Dendritic cell treated with granulocyte-macrophage colony-stimulating factor and Interleukin-4, amounts not matched to agents 40 ng/mL and 50 ng/mL, for 4 days (primary cell): ENCODE results near the gene CIAO2A.
"Not testable (repeated sequence)": the region's sequence is repeated elsewhere in the genome, so short reads cannot be mapped to it uniquely, and the experiment has no call there.

ENCODE experiments used
- H3K27ac Mint-ChIP-seq: one replicate; pipeline ENCODE4 v1.8.0; 2022; ENCODE audit warnings: mild to moderate bottlenecking, mixed read lengths
- H3K27me3 Mint-ChIP-seq: one replicate; pipeline ENCODE4 v1.8.0; 2022; ENCODE audit warnings: mild to moderate bottlenecking, mixed read lengths
- H3K36me3 Mint-ChIP-seq: one replicate; pipeline ENCODE4 v1.8.0; 2022; ENCODE audit warnings: low read depth, mixed read lengths
- H3K4me1 Mint-ChIP-seq: one replicate; pipeline ENCODE4 v1.8.0; 2022; ENCODE audit warnings: low read depth, mixed read lengths
- H3K4me3 Mint-ChIP-seq: one replicate; pipeline ENCODE4 v1.8.0; 2022; ENCODE audit warnings: mild to moderate bottlenecking, moderate library complexity, mixed read lengths
- H3K9me3 Mint-ChIP-seq: one replicate; pipeline ENCODE4 v1.8.0; 2022; ENCODE audit warnings: mixed read lengths
- intact Hi-C: fragments of 100-400 bp; cut with micrococcal nuclease; formaldehyde crosslinking; loops from one replicate; pipeline ENCODE4 v1.15.0; 2022

The CIAO2A gene

GRCh38 chr15:64071931-64072765, 21.5 kb downstream of the CIAO2A start:
- intact Hi-C loops, result no loop called here
- H3K27ac Mint-ChIP-seq, result peak overlapping the region; percentile 79
- no peaks in the 10 kb centered on the region for H3K27me3 Mint-ChIP-seq
- H3K9me3 Mint-ChIP-seq, result no peaks in the 10 kb centered on the region
- peaks cover 47% of the 10 kb centered on the region for H3K36me3 Mint-ChIP-seq
- peaks cover 51% of the 10 kb centered on the region for H3K4me1 Mint-ChIP-seq
- H3K4me3 Mint-ChIP-seq, result no peak overlapping the region

DNA sequence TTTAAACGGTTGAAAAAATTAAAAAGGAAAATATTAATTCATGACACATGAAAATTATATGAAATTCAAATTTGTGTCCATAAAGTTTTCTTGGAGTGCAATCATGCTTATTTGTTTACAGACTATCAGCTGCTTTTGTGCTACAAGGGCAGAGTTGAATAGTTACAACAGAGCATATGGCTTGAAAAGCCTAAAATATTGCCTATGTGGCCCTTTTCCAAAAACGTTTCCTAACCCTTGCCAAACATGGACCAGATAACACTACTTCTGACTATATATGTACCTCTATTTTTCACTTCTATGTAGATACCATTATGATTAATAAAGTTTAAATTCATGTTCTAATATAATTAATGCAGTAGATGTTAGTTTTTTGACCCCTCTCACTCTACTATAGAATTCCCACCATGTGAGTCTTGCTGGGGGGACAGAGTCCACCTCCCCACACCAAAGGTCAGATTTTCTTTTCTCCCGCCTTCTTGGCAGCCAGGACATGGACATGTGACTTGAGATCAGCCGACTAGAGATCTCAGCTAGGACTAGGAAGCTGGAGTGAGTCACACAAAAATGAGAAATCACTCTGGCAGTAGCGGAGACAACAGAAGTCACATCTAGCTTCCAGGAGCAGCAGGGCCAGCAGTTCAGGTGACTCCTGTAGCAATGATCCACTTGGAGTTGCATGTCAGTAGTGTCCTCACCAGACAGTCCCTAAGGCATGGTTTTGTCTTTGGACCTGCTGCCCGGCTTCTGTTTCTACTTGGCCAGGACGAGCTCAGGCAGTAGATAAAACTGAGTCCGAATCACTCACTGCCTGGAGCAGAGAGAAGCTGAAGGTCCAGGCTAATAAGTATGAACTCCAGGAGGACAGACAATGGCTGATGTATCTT, 22.4 kb downstream of the CIAO2A start:
- H3K36me3 Mint-ChIP-seq, result peaks cover 45% of the 10 kb centered on the region
- H3K4me3 Mint-ChIP-seq, result no peak overlapping the region
- H3K27ac Mint-ChIP-seq, result peak overlapping the region; percentile 79
- no peaks in the 10 kb centered on the region for H3K27me3 Mint-ChIP-seq
- H3K4me1 Mint-ChIP-seq, result peaks cover 49% of the 10 kb centered on the region
- H3K9me3 Mint-ChIP-seq, result no peaks in the 10 kb centered on the region
- intact Hi-C loops, result no loop called here

DNA sequence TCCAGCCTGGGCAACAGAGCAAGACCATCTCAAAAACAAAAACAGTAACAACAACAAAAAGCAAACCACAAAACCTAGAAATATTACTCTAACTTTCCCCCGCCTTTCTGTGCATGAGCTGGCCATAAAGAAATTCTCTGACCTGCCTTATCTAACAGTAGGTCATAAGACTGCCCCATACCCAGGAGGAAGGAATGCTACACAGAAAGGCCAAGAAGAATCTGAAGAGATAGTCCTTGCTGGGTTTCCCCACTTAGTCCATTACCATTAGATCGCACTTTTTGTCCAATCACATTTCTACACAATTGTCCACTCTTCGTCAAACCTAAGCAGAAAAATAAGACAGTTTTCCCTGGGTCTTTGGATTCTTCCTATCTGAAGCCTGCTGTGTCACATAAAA, 23.5 kb downstream of the CIAO2A start:
- no peaks in the 10 kb centered on the region for H3K27me3 Mint-ChIP-seq
- no peaks in the 10 kb centered on the region for H3K9me3 Mint-ChIP-seq
- peaks cover 45% of the 10 kb centered on the region for H3K4me1 Mint-ChIP-seq
- intact Hi-C loops, result no loop called here
- H3K36me3 Mint-ChIP-seq, result peaks cover 34% of the 10 kb centered on the region
- H3K4me3 Mint-ChIP-seq, result no peak overlapping the region
- H3K27ac Mint-ChIP-seq, result peak overlapping the region; percentile 20

DNA sequence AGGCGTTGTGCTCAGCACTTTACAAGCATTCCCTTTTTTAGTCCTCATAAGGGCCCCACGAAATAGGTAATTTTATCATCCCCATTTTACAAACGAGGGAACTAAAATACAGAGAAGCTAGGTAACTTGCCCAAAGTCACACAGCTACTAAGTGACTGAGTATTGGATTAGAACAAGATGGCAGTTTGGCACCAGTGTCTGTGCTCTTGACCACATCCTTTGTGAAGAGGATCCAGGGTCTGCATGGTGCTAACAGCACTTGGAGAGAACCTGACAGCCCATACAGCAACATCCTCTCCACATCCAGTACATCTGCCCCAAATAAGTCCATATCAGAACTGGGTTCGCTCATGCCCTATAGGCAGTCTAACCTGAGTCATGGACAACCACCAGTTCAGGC, 25.5 kb downstream of the CIAO2A start:
- H3K9me3 Mint-ChIP-seq, result no peaks in the 10 kb centered on the region
- no peaks in the 10 kb centered on the region for H3K27me3 Mint-ChIP-seq
- H3K4me1 Mint-ChIP-seq, result peaks cover 39% of the 10 kb centered on the region
- H3K27ac Mint-ChIP-seq, result no peak overlapping the region
- H3K4me3 Mint-ChIP-seq, result no peak overlapping the region
- peaks cover 21% of the 10 kb centered on the region for H3K36me3 Mint-ChIP-seq
- intact Hi-C loops, result loop anchor here (5.0 kb wide), 2 partner anchors 176 to 241 kb away; no protein-coding TSS in a partner anchor

GRCh38 chr15:64067564-64068030, 26.0 kb downstream of the CIAO2A start:
- Mint-ChIP-seq H3K4me1 (peaks cover 39% of the 10 kb centered on the region), H3K4me3 (no peak overlapping the region), H3K9me3 (no peaks in the 10 kb centered on the region), H3K27me3 (no peaks in the 10 kb centered on the region), H3K36me3 (peaks cover 17% of the 10 kb centered on the region), H3K27ac (no peak overlapping the region)
- intact Hi-C loops, result loop anchor here (1.0 to 5.0 kb wide), 3 partner anchors 175 to 315 kb away; no protein-coding TSS in a partner anchor

GRCh38 chr15:64066451-64066850, 27.2 kb downstream of the CIAO2A start:
- Mint-ChIP-seq H3K4me3 (no peak overlapping the region), H3K4me1 (peaks cover 31% of the 10 kb centered on the region), H3K36me3 (peaks cover 5% of the 10 kb centered on the region), H3K27ac (no peak overlapping the region), H3K9me3 (no peaks in the 10 kb centered on the region), H3K27me3 (no peaks in the 10 kb centered on the region)
- intact Hi-C loops, result loop anchor here (5.0 kb wide), 2 partner anchors 174 to 239 kb away; no protein-coding TSS in a partner anchor

- intact Hi-C loops, result no loop called here
- Mint-ChIP-seq H3K4me1 (peaks cover 5% of the 10 kb centered on the region), H3K9me3 (no peaks in the 10 kb centered on the region)
Observed at GRCh38 chr15:64060716-64061115, 32.9 kb downstream of the CIAO2A start.

DNA sequence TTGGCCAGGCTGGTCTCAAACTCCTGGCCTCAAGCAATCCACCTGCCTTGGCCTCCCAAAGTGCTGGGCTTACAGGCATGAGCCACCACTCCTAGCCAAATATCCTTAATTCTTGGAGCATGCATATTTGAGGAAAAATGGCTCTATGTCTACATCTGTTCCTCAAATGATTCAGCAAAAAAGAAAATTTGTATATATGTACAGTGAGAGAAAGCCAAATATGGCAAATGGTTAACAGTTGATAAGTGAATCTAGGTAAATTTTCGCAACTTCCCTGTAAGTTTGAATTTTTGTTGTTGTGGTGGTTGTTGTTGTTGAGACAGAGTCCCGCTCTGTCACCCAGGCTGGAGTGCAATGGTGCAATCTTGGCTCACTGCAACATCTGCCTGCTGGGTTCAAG, 34.5 kb downstream of the CIAO2A start:
- H3K27ac Mint-ChIP-seq, intact Hi-C loops, H3K27me3 Mint-ChIP-seq, H3K9me3 Mint-ChIP-seq, H3K4me3 Mint-ChIP-seq, H3K4me1 Mint-ChIP-seq, H3K36me3 Mint-ChIP-seq: not testable (repeated sequence)

More at GRCh38 chr15:64060716-64061115, 32.9 kb downstream of the CIAO2A start:
- Mint-ChIP-seq H3K27ac (no peak overlapping the region), H3K4me3 (no peak overlapping the region), H3K36me3 (no peaks in the 10 kb centered on the region), H3K27me3 (no peaks in the 10 kb centered on the region)

- no peak overlapping the region for H3K4me3 Mint-ChIP-seq
- intact Hi-C loops, result no loop called here
- peaks cover 10% of the 10 kb centered on the region for H3K4me1 Mint-ChIP-seq
- no peaks in the 10 kb centered on the region for H3K36me3 Mint-ChIP-seq
- H3K9me3 Mint-ChIP-seq, result no peaks in the 10 kb centered on the region
- H3K27me3 Mint-ChIP-seq, result peaks cover 11% of the 10 kb centered on the region
- H3K27ac Mint-ChIP-seq, result no peak overlapping the region
Observed at GRCh38 chr15:64058279-64058678, 35.4 kb downstream of the CIAO2A start.

- H3K36me3 Mint-ChIP-seq, H3K27ac Mint-ChIP-seq, intact Hi-C loops, H3K9me3 Mint-ChIP-seq, H3K4me3 Mint-ChIP-seq: not testable (repeated sequence)
- Mint-ChIP-seq H3K4me1 (peaks cover 38% of the 10 kb centered on the region), H3K27me3 (peaks cover 42% of the 10 kb centered on the region)
Observed at GRCh38 chr15:64053674-64054073, 40.0 kb downstream of the CIAO2A start.

DNA sequence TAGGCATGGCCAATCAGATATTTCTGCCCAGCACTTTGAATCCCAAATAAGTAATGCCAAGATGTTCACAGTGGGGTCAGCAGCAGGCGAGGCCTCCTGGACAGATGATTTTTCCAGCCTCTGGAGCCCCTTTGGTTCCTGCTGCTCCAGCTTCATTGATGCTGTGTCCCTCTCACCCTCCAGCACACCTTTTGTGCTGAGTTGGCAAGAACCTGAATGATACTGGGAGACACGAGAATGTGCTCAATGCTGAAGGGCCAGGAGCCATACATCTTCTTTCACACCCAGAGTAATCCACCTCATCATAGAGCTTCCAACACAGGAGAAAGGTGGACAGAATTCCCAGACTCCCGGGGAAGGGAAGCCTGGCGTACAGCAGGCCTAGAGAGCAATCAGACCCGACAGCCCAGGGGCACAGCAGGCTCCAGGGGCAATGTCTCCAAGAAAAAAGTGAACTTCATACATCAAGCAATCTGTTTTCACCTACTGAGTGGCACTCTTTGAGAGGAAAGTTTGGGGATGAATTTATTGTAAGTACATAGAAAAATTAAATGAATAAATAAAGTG, 40.6 kb downstream of the CIAO2A start:
- Mint-ChIP-seq H3K4me3 (no peak overlapping the region), H3K4me1 (peaks cover 44% of the 10 kb centered on the region), H3K9me3 (no peaks in the 10 kb centered on the region), H3K27me3 (peaks cover 45% of the 10 kb centered on the region), H3K36me3 (no peaks in the 10 kb centered on the region), H3K27ac (no peak overlapping the region)
- intact Hi-C loops, result no loop called here

- H3K27me3 Mint-ChIP-seq, result peaks cover 58% of the 10 kb centered on the region
- no peaks in the 10 kb centered on the region for H3K36me3 Mint-ChIP-seq
- peaks cover 57% of the 10 kb centered on the region for H3K4me1 Mint-ChIP-seq
- H3K27ac Mint-ChIP-seq, result no peak overlapping the region
- intact Hi-C loops, result no loop called here
- H3K4me3 Mint-ChIP-seq, result no peak overlapping the region
- no peaks in the 10 kb centered on the region for H3K9me3 Mint-ChIP-seq
Observed at GRCh38 chr15:64051407-64052259, 42.0 kb downstream of the CIAO2A start.

- Mint-ChIP-seq H3K4me1 (peaks cover 59% of the 10 kb centered on the region), H3K27ac (no peak overlapping the region), H3K27me3 (peaks cover 61% of the 10 kb centered on the region), H3K4me3 (no peak overlapping the region), H3K9me3 (no peaks in the 10 kb centered on the region), H3K36me3 (no peaks in the 10 kb centered on the region)
- intact Hi-C loops, result no loop called here
Observed at GRCh38 chr15:64051093-64051402, 42.6 kb downstream of the CIAO2A start.
